HG03469 (cell line): ENCODE measurements around the gene KIF12.
"Not testable (repeated sequence)": the region's sequence is repeated elsewhere in the genome, so short reads cannot be mapped to it uniquely, and the experiment has no call there.

Experiments
- ATAC-seq: cut with Tn5 transposase; IDR thresholded peaks from one replicate; pipeline ENCODE4 v1.9.1; 2021; ENCODE audit warnings: mild to moderate bottlenecking, moderate library complexity, moderate number of reproducible peaks; ENCODE audit not compliant: unreplicated experiment

KIF12 gene

DNA sequence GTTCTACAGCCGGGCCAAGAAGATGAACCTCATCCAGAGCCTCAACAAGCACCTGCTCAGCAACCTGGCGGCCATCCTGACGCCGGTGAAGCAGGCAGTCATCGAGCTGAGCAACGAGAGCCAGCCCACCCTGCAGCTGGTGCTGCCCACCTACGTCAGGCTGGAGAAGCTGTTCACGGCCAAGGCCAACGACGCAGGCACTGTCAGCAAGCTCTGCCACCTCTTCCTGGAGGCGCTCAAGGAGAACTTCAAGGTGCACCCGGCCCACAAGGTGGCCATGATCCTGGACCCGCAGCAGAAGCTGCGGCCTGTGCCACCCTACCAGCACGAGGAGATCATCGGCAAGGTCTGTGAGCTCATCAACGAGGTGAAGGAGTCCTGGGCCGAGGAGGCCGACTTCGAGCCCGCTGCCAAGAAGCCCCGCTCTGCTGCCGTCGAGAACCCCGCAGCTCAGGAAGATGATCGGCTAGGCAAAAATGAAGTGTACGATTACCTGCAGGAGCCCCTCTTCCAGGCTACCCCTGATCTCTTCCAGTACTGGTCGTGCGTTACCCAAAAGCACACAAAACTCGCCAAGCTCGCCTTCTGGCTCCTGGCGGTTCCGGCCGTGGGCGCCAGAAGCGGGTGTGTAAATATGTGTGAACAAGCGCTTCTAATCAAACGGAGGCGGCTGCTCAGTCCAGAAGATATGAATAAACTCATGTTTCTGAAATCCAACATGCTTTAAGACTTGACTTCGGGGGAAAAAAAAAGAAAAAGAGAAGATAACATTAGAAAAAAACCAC lies 49.5 kb downstream of the KIF12 start:
- no peak for ATAC-seq

- no peak for ATAC-seq
Observed at GRCh38 chr9:114048533-114049415, 50.3 kb downstream of the KIF12 start.

- ATAC-seq = no peak
Observed at GRCh38 chr9:114047717-114048116, 51.4 kb downstream of the KIF12 start.

DNA sequence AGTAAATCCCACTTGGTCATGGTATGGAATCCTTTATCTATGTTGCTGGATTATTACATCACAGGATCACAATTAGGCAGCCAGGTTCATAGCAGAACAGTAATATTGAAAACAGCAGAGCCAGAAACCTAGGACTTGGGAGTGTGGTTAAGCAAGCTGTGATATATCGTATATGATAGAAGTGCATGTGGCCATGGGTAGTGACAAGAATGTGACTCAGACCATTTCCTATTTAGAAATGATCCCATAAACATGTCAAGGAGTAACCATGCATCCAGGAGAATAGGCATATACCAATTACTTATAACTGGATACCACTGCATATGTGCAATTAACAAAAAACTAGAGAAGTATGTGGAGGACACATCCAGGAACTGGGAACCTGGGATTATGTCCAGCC lies 52.2 kb downstream of the KIF12 start:
- no peak for ATAC-seq

DNA sequence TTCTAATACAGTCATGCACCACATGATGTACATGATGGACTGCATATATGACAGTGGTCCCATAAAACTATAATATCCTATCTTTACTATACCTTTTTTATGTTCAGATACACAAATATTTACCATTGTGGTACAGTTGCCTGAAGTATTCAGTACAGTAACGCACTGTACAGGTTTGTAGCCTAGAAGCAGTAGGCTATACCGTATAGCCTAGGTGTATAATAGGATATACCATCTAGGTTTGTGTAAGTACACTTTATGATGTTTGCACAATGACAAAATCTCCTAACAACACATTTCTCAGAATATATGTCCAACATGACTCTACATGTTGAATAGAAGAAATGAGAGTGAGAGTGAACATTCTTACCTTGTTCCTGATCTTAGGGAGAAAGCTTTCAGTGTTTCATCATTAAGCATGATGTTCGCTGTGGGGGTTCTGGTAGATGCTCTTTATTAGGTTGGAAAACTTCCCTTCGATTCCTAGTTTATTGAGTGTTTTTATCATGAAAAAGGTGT lies 52.8 kb downstream of the KIF12 start:
- ATAC-seq = no peak

GRCh38 chr9:114043660-114044059 lies 55.4 kb downstream of the KIF12 start:
- not testable (repeated sequence) for ATAC-seq
